Thyroid gland (tissue), 4 donors: ENCODE measurements around the gene DIP2B.

Experiments
- POLR2A ChIP-seq, 2 donors: fragments of 450-650 bp; IDR thresholded peaks; one replicate each; pipeline ENCODE4 v1.6.1; 2017; ENCODE audit warnings: antibody characterized with exemption in 2 of 2, mild to moderate bottlenecking in 2 of 2, moderate library complexity in 1 of 2
- TF ChIP-seq, protein P1 (sequence below), 6 experiments: fragments of 200-600 bp in 3 of 6; fragments of 450-650 bp in 3 of 6; sonication (generic) in 3 of 6; IDR thresholded peaks; one replicate each; pipeline ENCODE4 v1.5.1; 2016 to 2019; ENCODE audit warnings: antibody characterized with exemption in 6 of 6, mild to moderate bottlenecking in 2 of 6, inconsistent platforms in 1 of 6, moderate library complexity in 1 of 6

DNA sequence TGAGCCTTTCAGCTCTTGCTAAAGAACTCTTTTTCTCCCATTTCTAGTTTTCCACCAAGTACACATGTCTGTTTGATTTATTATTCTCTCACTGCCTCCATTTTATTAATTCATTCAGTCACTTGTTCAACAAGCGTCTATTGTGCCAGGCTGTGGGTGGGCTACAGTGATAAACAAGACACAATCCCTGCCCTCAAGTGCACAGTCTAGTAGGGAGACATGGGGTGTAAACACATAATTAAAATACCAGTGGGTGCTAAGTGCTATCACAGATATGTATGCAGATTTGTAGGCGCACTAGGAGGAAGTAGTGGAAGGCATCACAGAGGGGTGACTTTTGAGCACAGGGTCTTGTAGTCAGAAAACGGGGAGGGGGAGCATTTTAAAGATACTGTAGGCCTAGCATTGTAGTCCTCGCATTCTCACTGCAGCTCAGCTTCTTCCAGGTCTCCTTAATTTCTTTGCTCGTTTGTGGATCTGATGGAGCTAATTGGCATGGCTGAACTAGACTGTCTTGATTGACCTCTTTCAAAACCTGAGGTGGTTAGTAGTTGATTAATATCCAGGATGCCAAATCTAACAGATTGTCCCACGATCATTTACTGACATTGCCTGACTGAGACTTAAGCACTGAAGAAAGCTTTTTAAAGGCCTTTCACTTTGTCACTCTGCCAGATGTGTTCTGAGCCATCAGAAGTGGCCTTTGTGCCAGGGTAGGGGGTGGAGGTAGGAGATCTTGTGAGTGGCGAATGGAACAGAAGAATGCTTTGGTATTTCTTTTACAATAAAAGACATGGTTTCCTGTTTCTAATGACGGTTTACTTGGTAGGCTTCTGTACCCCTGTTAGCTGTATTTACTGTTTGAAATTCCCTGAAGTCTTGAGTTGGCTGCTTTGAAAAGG is 116.9 kb downstream of the DIP2B start:
- TF ChIP-seq, protein P1, sequence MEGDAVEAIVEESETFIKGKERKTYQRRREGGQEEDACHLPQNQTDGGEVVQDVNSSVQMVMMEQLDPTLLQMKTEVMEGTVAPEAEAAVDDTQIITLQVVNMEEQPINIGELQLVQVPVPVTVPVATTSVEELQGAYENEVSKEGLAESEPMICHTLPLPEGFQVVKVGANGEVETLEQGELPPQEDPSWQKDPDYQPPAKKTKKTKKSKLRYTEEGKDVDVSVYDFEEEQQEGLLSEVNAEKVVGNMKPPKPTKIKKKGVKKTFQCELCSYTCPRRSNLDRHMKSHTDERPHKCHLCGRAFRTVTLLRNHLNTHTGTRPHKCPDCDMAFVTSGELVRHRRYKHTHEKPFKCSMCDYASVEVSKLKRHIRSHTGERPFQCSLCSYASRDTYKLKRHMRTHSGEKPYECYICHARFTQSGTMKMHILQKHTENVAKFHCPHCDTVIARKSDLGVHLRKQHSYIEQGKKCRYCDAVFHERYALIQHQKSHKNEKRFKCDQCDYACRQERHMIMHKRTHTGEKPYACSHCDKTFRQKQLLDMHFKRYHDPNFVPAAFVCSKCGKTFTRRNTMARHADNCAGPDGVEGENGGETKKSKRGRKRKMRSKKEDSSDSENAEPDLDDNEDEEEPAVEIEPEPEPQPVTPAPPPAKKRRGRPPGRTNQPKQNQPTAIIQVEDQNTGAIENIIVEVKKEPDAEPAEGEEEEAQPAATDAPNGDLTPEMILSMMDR (IDR thresholded peaks at IDR 0.05): no peak
- no peak for TF ChIP-seq POLR2A (IDR thresholded peaks at IDR 0.05)
